ENCODE measurements around the gene L3MBTL3.
"Not testable (repeated sequence)": the region's sequence is repeated elsewhere in the genome, so short reads cannot be mapped to it uniquely, and the experiment has no call there.

The L3MBTL3 gene

DNA sequence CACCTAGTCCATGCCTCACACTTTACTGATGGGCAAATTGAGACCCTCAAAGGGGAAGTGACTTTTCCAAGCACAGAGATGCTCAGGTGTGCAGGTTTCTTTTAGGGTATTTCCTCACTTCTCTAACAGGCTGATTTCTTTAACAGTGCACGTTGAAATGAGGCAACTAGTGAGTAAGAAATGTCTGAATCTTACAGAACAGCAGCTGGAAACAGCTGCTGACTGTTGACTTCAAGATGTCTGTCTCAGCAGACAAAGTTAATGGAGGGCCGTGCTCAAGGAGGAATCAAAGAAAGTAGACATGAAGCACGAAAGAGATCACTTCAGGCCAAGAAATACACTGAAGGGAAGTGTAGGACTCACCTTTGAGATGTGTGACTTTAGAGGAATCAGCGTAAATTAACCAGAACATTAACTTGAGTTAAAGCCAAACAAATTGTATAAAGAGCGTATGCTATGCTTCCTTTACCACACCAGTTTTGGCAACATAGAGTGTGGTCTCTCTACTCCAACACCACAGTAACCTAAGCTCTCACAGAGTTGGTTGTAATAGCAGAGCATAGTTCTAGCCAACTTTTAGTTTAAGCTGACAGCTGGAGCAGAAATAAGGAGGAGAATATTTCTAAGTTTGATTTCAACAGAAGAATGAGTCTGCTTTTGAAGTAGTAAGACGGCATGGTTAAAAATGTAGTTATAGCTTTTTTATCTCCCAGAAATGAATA lies 143.5 kb downstream of the L3MBTL3 start:
- H3K4me3 ChIP-seq (replicated peaks; ENCODE audit: low read depth, low read length) = no peak overlapping the region
- DNase-seq (ENCODE audit: extremely low read depth, low read depth) = no peak
- TF ChIP-seq, protein P1, sequence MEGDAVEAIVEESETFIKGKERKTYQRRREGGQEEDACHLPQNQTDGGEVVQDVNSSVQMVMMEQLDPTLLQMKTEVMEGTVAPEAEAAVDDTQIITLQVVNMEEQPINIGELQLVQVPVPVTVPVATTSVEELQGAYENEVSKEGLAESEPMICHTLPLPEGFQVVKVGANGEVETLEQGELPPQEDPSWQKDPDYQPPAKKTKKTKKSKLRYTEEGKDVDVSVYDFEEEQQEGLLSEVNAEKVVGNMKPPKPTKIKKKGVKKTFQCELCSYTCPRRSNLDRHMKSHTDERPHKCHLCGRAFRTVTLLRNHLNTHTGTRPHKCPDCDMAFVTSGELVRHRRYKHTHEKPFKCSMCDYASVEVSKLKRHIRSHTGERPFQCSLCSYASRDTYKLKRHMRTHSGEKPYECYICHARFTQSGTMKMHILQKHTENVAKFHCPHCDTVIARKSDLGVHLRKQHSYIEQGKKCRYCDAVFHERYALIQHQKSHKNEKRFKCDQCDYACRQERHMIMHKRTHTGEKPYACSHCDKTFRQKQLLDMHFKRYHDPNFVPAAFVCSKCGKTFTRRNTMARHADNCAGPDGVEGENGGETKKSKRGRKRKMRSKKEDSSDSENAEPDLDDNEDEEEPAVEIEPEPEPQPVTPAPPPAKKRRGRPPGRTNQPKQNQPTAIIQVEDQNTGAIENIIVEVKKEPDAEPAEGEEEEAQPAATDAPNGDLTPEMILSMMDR (IDR thresholded peaks at IDR 0.05; ENCODE audit: low read depth, low read length, missing control alignments) = no peak

DNA sequence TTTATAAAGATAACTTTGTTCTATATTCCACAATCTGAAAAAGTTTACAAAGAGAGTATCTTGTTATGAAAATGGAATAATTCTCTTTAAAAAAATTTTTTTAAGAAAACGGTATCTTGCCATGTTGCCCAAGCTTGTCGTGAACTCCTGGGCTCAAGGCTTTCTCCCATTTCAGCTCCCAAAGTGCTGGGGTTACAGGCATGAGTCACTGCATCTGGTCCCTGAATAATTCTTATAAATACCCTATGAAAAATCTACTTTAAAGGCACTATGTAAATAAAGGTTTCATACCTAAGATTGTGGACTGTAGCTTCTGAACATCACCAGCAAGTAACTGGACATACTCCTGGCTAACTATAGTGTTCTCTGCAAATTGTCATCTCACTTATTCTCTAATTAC lies 144.0 kb downstream of the L3MBTL3 start:
- no peak for DNase-seq (ENCODE audit: extremely low read depth, low read depth)
- TF ChIP-seq, protein P1 (IDR thresholded peaks at IDR 0.05; ENCODE audit: low read depth, low read length, missing control alignments) = no peak
- H3K4me3 ChIP-seq (replicated peaks; ENCODE audit: low read depth, low read length) = no peak overlapping the region

DNA sequence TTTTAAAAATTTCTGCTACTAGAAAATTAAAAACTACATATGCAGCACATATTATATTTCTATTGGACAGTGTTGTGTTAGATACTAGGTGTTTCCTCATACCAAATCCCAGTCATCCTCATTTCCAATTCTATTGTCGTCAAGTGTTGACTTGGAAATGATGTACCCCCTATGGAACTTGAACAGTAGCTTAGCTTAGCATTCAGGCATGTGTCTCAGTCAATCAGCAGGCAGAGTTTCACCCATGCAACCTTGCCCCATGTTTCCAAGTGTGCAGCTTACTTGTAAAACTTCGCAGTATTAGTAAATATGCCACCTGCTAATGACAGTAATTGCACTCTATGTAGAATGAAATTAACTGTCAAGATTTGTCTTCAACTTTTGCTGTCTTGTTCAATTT lies 144.9 kb downstream of the L3MBTL3 start:
- DNase-seq (ENCODE audit: extremely low read depth, low read depth) = no peak
- TF ChIP-seq, protein P1 (IDR thresholded peaks at IDR 0.05; ENCODE audit: low read depth, low read length, missing control alignments) = no peak
- no peak overlapping the region for H3K4me3 ChIP-seq (replicated peaks; ENCODE audit: low read depth, low read length)

DNA sequence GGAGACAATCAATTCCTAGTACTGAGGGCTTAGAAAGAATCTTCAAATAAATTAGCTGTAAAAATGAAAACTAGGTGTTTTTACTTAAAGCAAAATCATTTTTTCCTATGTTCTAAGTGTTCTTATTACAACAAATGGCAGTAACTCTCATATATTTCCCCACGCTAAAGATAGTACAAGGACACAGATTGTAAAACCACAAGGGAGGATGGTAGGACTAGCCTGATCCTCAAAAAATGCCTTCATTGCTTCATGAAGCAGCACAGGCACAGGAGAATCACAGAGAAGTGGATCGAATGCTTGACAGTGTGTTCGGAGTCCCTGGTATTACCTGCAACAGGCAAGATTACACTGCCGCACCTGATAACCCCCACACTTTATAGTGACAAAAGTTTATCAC lies 145.9 kb downstream of the L3MBTL3 start:
- no peak overlapping the region for H3K4me3 ChIP-seq (replicated peaks; ENCODE audit: low read depth, low read length)
- no peak for DNase-seq (ENCODE audit: extremely low read depth, low read depth)
- TF ChIP-seq, protein P1 (IDR thresholded peaks at IDR 0.05; ENCODE audit: low read depth, low read length, missing control alignments) = no peak

DNA sequence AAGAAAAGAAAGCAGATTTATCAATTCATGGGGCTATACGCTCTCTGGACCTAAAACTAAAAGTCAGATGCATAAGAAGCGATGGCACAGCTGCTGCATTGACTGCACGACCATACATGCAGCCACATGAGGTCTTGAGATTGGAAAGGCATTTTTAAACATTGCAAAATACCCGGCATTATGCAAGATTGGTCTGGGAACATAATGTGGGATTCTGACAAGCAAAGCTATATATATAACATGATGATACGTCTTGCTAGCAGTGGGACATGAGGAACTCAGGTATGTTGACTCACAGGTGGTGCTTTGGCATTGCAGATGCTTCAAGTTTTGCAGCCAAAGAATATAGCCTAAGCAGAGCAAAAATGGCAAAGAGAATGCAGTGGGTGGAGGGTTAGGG lies 149.3 kb downstream of the L3MBTL3 start:
- TF ChIP-seq, protein P1 (IDR thresholded peaks at IDR 0.05; ENCODE audit: low read depth, low read length, missing control alignments) = no peak
- no peak for DNase-seq (ENCODE audit: extremely low read depth, low read depth)
- no peak overlapping the region for H3K4me3 ChIP-seq (replicated peaks; ENCODE audit: low read depth, low read length)

DNA sequence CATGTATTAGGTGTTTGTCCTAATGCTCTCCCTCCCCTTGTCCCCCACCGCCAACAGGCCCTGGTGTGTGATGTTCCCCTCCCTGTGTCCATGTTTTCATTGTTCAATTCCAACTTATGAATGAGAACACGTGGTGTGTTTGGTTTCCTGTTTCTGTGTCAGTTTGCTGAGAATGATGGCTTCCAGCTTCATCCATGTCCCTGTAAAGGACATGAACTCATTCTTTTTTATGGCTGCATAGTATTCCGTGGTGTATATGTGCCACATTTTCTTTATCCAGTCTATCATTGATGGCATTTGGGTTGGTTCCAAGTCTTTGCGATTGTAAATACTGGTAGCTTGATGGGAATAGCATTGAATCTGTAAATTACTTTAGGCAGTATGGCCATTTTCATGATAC lies 151.8 kb downstream of the L3MBTL3 start:
- H3K4me3 ChIP-seq (replicated peaks; ENCODE audit: low read depth, low read length); DNase-seq (ENCODE audit: extremely low read depth, low read depth): not testable (repeated sequence)

DNA sequence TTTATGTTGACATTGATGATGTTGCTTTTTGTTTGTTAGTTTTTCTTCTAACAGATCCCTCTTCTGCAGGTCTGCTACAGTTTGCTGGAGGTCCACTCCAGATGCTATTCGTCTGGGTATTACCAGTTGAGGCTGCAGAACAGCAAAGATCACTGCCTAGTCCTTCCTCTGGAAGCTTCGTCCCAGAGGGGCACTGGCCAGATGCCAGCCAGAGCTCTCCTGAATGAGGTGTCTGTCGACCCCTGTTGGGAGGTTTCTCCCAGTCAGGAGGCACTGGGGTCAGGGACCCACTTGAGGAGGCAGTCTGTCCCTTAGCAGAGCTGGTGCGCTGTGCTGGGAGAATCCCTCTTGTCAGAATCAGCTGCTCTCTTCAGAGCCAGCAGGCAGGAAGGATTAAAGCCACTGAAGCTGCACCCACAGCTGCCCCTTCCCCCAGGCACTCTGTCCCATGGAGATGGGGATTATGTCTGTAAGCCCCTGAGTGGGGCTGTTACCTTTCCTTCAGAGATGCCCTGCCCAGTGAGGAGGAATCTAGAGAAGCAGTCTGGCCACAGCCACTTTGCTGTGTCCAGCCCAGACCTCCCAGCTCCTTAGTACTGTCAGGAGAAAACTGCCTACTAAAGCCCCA lies 155.1 kb downstream of the L3MBTL3 start:
- not testable (repeated sequence) for DNase-seq (ENCODE audit: extremely low read depth, low read depth); H3K4me3 ChIP-seq (replicated peaks; ENCODE audit: low read depth, low read length)

DNA sequence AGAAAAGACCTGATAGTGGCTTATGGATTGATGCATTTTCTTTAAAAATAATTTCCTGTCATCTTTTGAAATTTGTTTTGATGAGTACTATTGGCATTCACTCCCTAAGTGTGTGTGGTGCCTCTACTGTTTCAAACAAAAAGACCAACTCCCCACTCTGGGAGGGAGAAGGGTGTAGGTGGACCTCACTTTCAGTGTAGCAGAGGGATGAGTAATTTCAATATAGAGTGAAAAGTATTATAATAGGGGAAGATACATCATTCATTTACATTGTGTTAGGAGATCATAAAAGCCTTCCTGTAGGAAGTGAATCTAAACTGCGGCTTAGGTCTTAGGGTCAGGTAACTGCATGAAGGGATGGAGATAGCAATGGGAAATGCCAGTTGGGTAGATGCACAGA lies 158.0 kb downstream of the L3MBTL3 start:
- no peak overlapping the region for H3K4me3 ChIP-seq (replicated peaks; ENCODE audit: low read depth, low read length)
- TF ChIP-seq, protein P1 (IDR thresholded peaks at IDR 0.05; ENCODE audit: low read depth, low read length, missing control alignments) = no peak
- no peak for DNase-seq (ENCODE audit: extremely low read depth, low read depth)
